Transverse colon (tissue), 4 donors: Measurements from ENCODE around the gene PHF13. TPM values are rescaled to one million over a fixed set of nuclear protein-coding genes. Genes with fewer than 3 reads are reported as not detected.
A peak's percentile ranks its signal among the peaks of the same experiment; 100 is the strongest.

ENCODE experiments used
- DNase-seq: peaks from one replicate; pipeline ENCODE4 v3.0.0-alpha.2; 2019
- H3K27ac ChIP-seq, 4 donors: fragments of 200-600 bp; sonication (generic); 2 replicates each; pipeline ENCODE4 v1.5.1; 2016 to 2018; ENCODE audit warnings: inconsistent platforms in 4 of 4
- H3K27me3 ChIP-seq: fragments of 200-600 bp; sonication (generic); 2 replicates; pipeline ENCODE4 v1.5.1; 2017; ENCODE audit warnings: inconsistent platforms
- H3K36me3 ChIP-seq, 4 donors: fragments of 200-600 bp; sonication (generic); 2 replicates each; pipeline ENCODE4 v1.5.1; 2017 to 2019; ENCODE audit warnings: inconsistent platforms in 4 of 4
- H3K4me1 ChIP-seq, 4 donors: fragments of 200-600 bp; sonication (generic); 2 replicates each; pipeline ENCODE4 v1.5.1; 2017 to 2020; ENCODE audit warnings: inconsistent platforms in 4 of 4
- H3K4me3 ChIP-seq, 4 donors: fragments of 200-600 bp; sonication (generic); 1 replicate in 1 of 4; 2 replicates in 3 of 4; pipeline versions ENCODE4 v1.5.1 to v1.6.1; 2017 to 2019; ENCODE audit warnings: inconsistent platforms in 4 of 4
- H3K9me3 ChIP-seq, 2 donors: fragments of 200-600 bp; sonication (generic); 2 replicates each; pipeline ENCODE4 v1.5.1; 2017 to 2019; ENCODE audit warnings: inconsistent platforms in 2 of 2
- EP300 ChIP-seq: sonication (generic); formaldehyde crosslinking; IDR thresholded peaks from one replicate; pipeline ENCODE4 v1.6.1; 2017; ENCODE audit warnings: antibody characterized with exemption, low read depth
- POLR2A ChIP-seq: fragments of 450-650 bp; IDR thresholded peaks from one replicate; pipeline ENCODE4 v1.6.1; 2016; ENCODE audit warnings: antibody characterized with exemption, mild to moderate bottlenecking, moderate library complexity
- POLR2AphosphoS5 ChIP-seq, 3 donors: sonication (generic); formaldehyde crosslinking; IDR thresholded peaks; one replicate each; pipeline ENCODE4 v1.6.1; 2016; ENCODE audit warnings: antibody characterized with exemption in 3 of 3
- WGBS, 2 donors: methylation state at CpG; one replicate each; pipeline ENCODE4 v1.1.5; 2018; ENCODE audit warnings: low coverage in 1 of 2; 5-methylcytosine and 5-hydroxymethylcytosine counted together
- in situ Hi-C, 4 donors: fragments of 200-750 bp; cut with MboI; loops; one replicate each; pipeline versions ENCODE4 v1.15.0 to v1.15.1; 2017; ENCODE audit warnings: low sequenced_read_pairs in 3 of 4, low pct_ligation_motif_present in 1 of 4, low pct_unique_long_range_greater_than_20kb in 1 of 4
- intact Hi-C: fragments of 100-400 bp; cut with DNase I; formaldehyde crosslinking; loops from one replicate; pipeline ENCODE4 v1.15.1; 2023; ENCODE audit warnings: low total_unique reads
- total RNA-seq, 4 donors: library from RNA; depleted of rRNA; stranded (reverse); fragments of >200 nt; gene quantifications; one replicate each; pipeline ENCODE4 v1.1.0, GENCODE V29; 2016
- TF ChIP-seq, protein P1 (sequence below), 5 experiments: fragments of 200-600 bp in 3 of 5; fragments of 450-650 bp in 2 of 5; sonication (generic) in 3 of 5; IDR thresholded peaks; 1 replicate in 2 of 5; 2 replicates in 3 of 5; pipeline ENCODE4 v1.5.1; 2016 to 2017; ENCODE audit warnings: antibody characterized with exemption in 5 of 5, inconsistent platforms in 3 of 5, mild to moderate bottlenecking in 2 of 5, moderate library complexity in 1 of 5

PHF13 gene
- total RNA-seq, 4 donors from 2014 or later: 8.7 to 17.3 (median 10.3) TPM

DNA sequence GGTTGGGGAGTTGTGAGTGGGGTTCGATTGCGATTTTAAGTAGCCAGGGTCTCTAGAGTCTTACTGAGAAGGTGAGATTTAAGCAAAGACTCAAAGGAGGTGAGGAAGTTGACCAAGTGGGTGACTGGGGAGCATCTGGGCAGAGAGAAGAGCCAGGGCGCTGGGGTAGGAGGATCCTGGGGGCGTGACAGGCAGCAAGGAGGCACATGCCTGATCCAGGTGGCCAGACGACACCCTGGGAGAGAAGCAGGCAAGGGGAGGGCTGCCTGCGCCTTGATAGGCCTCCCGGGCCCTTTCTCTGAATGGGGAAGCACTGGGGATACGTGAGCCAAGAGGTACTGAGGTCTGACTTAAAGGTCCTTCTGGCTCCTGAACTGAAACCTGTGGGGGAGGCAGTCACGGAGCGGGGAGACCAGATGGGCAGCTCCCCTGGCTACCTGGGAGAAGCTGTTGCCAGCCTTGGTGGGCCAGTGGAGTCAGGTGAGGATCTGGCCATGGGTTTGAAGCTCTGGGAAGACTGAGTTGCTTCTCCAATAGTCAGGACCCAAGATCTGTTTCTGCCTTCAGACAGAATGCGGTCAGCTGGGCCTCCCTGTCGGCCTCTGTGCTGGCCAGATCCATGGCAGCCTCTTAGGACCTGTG is 28.3 kb upstream of the PHF13 start:
- H3K4me1 ChIP-seq: peaks cover 12 to 45% (median 36%) of the 10 kb centered on the region in 4 donors
- 94% methylated on average over 12 of the region's 12 CpGs; no CpG with 5 or more reads in 1 of the 2 donors for WGBS, 2 donors
- intact Hi-C loops (no loop called here), in situ Hi-C loops (no loop called here)
- no peak for TF ChIP-seq EP300
- TF ChIP-seq POLR2A: no peak
- TF ChIP-seq POLR2AphosphoS5 (IDR thresholded peaks at IDR 0.05): no peak
- TF ChIP-seq, protein P1, sequence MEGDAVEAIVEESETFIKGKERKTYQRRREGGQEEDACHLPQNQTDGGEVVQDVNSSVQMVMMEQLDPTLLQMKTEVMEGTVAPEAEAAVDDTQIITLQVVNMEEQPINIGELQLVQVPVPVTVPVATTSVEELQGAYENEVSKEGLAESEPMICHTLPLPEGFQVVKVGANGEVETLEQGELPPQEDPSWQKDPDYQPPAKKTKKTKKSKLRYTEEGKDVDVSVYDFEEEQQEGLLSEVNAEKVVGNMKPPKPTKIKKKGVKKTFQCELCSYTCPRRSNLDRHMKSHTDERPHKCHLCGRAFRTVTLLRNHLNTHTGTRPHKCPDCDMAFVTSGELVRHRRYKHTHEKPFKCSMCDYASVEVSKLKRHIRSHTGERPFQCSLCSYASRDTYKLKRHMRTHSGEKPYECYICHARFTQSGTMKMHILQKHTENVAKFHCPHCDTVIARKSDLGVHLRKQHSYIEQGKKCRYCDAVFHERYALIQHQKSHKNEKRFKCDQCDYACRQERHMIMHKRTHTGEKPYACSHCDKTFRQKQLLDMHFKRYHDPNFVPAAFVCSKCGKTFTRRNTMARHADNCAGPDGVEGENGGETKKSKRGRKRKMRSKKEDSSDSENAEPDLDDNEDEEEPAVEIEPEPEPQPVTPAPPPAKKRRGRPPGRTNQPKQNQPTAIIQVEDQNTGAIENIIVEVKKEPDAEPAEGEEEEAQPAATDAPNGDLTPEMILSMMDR (IDR thresholded peaks at IDR 0.05): no peak
- H3K27me3 ChIP-seq: no peaks in the 10 kb centered on the region
- H3K4me3 ChIP-seq: no peak overlapping the region
- DNase-seq: no peak
- H3K27ac ChIP-seq: no peak overlapping the region
- H3K9me3 ChIP-seq: no peaks in the 10 kb centered on the region
- peaks cover 0 to 16% (median 4%) of the 10 kb centered on the region in 4 donors for H3K36me3 ChIP-seq

DNA sequence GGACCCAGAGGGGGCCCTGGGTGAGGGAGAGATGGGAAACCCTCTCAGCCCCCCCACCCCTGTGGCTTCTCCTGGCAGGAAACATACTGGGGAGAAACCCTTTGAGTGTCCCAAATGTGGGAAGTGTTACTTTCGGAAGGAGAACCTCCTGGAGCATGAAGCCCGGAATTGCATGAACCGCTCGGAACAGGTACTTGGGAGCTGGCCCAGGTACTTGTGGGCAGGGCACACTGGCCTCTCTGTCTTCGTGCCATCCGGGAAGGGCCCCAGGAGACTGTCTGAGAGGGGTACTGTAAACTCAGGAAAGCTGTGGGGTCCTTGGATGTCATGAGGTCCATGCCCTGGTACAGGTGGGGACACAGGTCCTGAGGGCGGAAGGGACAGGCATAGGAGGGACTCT is 27.7 kb upstream of the PHF13 start:
- peaks cover 0 to 16% (median 4%) of the 10 kb centered on the region in 4 donors for H3K36me3 ChIP-seq
- intact Hi-C loops: no loop called here
- no peaks in the 10 kb centered on the region for H3K9me3 ChIP-seq
- WGBS, 2 donors: 97% methylated on average over 7 of the region's 7 CpGs; no CpG with 5 or more reads in 1 of the 2 donors
- no peak for DNase-seq
- H3K4me3 ChIP-seq: no peak overlapping the region
- TF ChIP-seq, protein P1 (IDR thresholded peaks at IDR 0.05): no peak
- TF ChIP-seq EP300: no peak
- no peak for TF ChIP-seq POLR2A
- no peak for TF ChIP-seq POLR2AphosphoS5 (IDR thresholded peaks at IDR 0.05)
- H3K27me3 ChIP-seq: no peaks in the 10 kb centered on the region
- H3K4me1 ChIP-seq: peaks cover 10 to 39% (median 30%) of the 10 kb centered on the region in 4 donors
- in situ Hi-C loops: no loop called here
- H3K27ac ChIP-seq: no peak overlapping the region

DNA sequence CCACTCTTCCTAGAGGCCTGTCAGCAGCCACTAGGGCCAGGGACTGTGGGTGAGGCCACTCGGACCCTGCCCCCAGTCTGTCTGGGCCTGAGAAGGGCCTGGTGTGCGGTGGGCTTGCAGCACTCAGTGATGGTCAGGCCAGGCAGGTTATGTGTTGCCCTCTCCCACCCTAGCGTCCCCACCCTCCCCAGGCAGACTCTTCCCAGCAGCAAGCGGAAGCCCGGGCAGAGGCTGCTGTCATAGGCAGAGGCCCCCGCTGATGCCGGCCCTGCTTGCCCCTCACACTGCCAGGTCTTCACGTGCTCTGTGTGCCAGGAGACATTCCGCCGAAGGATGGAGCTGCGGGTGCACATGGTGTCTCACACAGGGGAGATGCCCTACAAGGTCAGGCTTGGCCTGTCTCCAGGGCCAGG is 27.1 kb upstream of the PHF13 start:
- Histone ChIP-seq H3K4me1 (peaks cover 4 to 34% (median 25%) of the 10 kb centered on the region in 4 donors), H3K36me3 (peaks cover 0 to 16% (median 4%) of the 10 kb centered on the region in 4 donors), H3K27ac (peak overlapping the region in 1 of 4 donors; percentile 10), H3K9me3 (no peaks in the 10 kb centered on the region), H3K27me3 (no peaks in the 10 kb centered on the region), H3K4me3 (no peak overlapping the region)
- in situ Hi-C loops (no loop called here), intact Hi-C loops (no loop called here)
- WGBS, 2 donors: 90% methylated on average over 10 of the region's 11 CpGs; no CpG with 5 or more reads in 1 of the 2 donors
- TF ChIP-seq POLR2A (no peak), POLR2AphosphoS5 (IDR thresholded peaks at IDR 0.05) (no peak), EP300 (no peak)
- TF ChIP-seq, protein P1 (IDR thresholded peaks at IDR 0.05): no peak
- DNase-seq: no peak

DNA sequence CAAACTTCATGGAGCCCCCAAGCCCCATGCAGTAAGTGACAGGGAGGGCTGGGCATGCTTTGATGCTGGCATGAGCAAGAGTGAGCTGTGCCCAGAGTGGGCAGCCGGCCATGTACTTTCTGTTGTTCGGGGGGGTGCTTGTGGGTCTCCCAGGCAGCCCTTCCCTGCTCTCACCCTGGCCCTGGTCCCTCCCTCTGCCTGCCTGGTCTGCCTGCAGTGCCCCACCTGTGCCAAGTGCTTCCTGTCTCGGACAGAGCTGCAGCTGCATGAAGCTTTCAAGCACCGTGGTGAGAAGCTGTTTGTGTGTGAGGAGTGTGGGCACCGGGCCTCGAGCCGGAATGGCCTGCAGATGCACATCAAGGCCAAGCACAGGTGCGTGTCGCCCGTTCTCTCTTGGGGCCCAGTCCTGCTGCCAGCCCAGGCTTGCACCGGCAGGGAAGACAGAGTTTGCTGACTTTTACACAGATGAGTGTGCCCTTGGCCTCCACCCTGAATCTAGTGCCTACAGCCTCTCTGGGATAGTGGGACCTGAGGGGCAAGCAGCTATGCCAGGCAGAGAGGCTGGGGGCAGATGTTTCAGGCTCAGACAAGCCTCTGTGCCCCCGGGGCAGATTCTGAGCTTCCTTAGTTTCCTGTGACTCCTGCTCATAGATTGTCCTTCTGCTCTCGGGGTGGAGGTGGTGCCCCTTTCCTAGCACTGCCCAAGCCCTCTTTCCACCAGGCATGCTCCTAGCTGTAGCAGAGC is 26.1 kb upstream of the PHF13 start:
- Histone ChIP-seq H3K36me3 (peaks cover 0 to 16% (median 4%) of the 10 kb centered on the region in 4 donors), H3K27ac (peak overlapping the region in 1 of 4 donors; percentile 10), H3K4me1 (peaks cover 0 to 24% (median 14%) of the 10 kb centered on the region in 4 donors), H3K27me3 (no peaks in the 10 kb centered on the region), H3K9me3 (no peaks in the 10 kb centered on the region), H3K4me3 (no peak overlapping the region)
- no peak for TF ChIP-seq POLR2A
- 65% methylated on average over 13 of the region's 13 CpGs; no CpG with 5 or more reads in 1 of the 2 donors for WGBS, 2 donors
- in situ Hi-C loops: no loop called here
- no peak for DNase-seq
- intact Hi-C loops: no loop called here
